PC-3 (cell line): ENCODE results near the gene SLC18A2.

Source experiments
- CTCF ChIP-seq: fragments of 300-600 bp; sonication (generic); conservative IDR thresholded peaks from 2 replicates; pipeline ENCODE4 v1.5.1; 2017; ENCODE audit warnings: antibody characterized with exemption, low read depth, mild to moderate bottlenecking, low read length
- EZH2 ChIP-seq: fragments of 300-600 bp; sonication (generic); IDR thresholded peaks from one replicate; pipeline ENCODE4 v1.6.1; 2017; ENCODE audit warnings: antibody characterized with exemption, mild to moderate bottlenecking, low read length; ENCODE audit not compliant: unreplicated experiment
- EZH2phosphoT487 ChIP-seq: fragments of 300-600 bp; sonication (generic); IDR thresholded peaks from 2 replicates; pipeline ENCODE4 v1.6.1; 2018; ENCODE audit warnings: mild to moderate bottlenecking, antibody characterized with exemption, low read length, borderline replicate concordance

DNA sequence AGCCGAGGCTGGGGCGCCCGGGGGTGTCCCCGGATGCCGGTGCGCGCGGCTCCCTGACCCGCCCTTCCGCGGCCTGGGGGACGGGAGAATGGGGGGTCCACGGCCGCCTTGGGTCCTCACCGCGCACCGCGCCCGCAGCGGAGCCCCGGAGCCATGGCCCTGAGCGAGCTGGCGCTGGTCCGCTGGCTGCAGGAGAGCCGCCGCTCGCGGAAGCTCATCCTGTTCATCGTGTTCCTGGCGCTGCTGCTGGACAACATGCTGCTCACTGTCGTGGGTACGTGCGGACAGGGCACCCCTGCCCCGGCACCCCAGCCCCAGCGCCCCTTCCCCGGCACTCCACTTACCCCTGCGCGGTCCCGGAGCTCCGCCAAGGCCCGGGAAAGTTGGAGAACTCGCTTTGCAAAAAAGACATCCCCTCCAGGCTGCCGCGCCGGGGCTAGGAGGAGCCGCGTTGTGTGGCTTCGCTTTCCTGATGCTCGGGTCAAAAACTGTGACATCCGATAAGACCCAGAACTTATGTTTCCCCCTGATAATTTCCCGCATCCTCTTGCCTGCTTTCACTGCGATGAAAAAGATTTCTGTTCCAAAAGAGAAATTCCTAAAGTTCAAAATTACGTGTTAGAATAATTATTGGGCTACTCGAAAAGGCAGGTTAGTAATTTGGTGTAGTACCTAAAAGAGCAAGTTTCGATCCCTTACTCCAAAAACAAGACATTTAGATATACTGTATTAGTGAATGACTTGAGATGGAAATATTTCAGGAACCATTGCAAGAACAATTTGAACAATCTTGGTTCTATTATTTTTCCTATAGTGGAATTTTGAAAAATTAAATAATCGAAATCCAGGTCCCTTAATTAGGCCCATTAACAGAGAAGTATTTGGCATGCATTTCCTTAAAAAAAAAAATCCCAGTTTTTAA lies 888 bp downstream of the SLC18A2 start:
- TF ChIP-seq CTCF (no peak), EZH2 (no peak), EZH2phosphoT487 (no peak)
